Measurements from ENCODE around the gene CD1B.
"Not testable (repeated sequence)": the region's sequence is repeated elsewhere in the genome, so short reads cannot be mapped to it uniquely, and the experiment has no call there.

Gene CD1B

DNA sequence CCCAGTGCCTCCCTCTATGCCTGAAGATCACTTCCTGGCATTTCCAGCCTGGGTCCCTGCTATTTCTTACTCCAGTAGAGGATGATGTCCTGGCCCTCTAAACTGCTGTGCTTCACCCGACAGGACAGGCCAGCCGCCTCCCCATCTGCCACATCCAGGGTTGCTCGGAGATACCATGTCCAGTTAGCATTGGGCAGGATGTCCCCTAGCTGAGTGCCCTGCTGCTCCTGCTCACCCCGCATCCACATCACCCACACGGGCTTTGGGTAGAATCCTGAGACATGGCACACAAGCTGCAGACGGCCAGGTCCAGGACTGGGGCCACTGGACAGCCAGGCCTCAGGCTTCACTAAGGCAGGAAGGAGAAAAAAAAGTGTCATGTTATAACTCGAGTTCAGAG lies 2.0 kb downstream of the CD1B start:
- no peak for DNase-seq (ENCODE audit: low read depth in 2 of 3, low spot score in 2 of 3)

DNA sequence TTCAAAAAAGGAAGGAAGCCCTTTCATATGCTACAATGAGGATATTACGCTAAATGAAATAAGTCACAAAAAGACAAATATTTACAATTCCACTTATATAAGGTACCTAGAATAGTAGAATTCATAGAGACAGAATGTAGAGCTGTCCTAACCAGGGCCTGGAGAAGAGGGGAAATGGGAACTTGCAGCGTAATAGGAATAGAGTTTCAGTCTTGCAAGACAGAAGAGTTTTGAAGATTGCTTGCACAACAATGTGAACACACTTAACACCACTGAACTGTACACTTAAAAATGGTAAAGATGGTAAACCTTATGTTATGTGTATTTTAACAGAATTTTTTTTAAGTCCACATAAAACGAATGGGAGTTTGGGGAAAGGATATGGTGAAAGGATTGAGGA lies 2.9 kb downstream of the CD1B start:
- DNase-seq (ENCODE audit: low read depth in 2 of 3, low spot score in 2 of 3), result no peak

DNA sequence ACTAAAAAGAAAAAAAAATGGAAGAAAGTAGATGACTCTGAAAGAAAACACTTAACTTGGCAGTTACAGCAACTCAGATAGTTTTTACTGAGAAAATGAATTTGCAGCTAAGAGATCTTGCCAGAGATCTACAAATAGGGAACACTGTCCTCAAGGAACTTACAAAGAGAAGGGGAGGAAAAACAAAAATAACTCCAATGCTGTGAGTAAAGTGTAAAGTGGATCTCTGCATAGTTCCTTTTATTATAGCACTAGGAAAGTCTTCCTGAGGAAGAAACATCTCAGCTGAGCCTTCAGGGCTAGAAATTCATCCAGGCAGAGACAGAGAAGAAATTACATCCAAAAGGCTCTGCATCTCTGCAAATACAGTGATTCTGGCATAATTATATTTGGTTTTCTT lies 3.9 kb downstream of the CD1B start:
- DNase-seq (ENCODE audit: low read depth in 2 of 3, low spot score in 2 of 3), result no peak

DNA sequence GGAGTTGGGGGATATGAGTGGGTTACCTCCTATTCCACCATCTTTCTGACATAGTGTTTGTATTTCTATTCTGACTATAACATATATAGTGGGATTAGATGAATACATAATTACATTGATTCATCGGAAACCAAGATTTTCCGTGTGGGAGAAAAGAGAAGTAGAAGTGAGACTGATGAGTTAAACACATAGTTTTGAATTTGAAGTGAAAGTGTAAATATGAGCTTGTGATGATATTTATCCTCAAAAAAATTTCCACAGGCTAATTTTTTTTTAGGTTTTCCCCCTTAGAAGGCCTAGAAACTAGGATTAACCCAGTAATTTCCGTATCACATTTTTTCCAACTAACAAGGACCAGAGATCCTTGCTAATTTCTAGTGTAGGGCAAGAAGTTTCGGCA lies 6.9 kb downstream of the CD1B start:
- DNase-seq (ENCODE audit: low read depth in 2 of 3, low spot score in 2 of 3), result no peak

DNA sequence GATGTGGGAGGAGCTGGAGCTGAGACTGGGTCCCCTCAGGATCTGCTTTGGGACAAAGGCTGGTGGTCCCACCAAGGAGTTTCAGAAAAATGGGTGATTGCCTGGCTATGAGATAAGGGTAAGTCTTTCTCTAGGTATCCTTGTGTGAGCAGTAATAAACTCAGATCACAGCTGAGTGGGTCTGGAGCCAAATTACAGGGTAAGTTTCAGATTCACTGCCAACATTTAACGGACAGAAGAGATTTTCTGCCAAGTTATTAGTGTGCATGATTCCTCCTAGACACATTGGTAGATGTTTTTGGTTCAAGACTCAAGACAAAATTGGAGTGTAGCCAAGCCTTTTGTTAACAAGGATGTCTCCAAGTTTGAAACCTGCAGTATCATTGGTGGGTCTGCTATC lies 7.5 kb downstream of the CD1B start:
- DNase-seq (ENCODE audit: low read depth in 2 of 3, low spot score in 2 of 3), result no peak

DNA sequence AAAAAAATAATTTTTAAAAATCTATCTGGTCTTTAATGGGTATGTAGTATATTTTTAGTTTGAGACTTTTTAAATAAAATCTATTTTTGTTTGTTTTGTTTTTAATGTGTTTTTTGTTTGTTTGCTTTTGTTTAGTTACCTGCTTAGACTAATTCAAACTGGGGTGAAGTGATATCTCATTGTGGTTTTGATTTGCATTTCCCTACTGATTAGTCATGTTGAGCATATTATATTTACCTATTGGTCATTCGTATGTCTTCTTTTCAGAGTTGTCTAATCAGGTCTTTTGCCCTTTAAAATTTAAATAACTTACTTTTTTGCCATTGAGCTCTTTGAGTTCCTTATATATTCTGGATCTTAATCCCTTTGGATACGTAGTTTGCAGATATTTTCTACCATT lies 20.3 kb downstream of the CD1B start:
- DNase-seq (ENCODE audit: low read depth in 2 of 3, low spot score in 2 of 3), result no peak

DNA sequence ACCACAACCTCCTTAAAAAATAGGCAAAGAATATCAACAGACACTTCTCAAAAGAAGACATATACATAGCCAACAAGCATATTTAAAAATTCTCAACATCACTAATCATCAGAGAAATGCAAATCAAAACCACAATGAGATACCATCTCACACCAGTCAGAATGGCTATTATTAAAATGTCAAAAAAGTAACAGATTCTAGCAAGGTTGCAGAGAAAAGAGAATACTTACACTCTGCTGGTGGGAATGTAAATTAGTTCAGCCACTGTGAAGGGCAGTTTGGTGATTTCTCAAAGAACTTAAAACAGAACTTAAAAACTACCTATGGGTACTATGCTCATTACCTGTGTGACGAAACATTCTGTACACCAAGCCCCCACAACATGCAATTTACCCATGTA lies 20.7 kb downstream of the CD1B start:
- no peak for DNase-seq (ENCODE audit: low read depth in 2 of 3, low spot score in 2 of 3)

DNA sequence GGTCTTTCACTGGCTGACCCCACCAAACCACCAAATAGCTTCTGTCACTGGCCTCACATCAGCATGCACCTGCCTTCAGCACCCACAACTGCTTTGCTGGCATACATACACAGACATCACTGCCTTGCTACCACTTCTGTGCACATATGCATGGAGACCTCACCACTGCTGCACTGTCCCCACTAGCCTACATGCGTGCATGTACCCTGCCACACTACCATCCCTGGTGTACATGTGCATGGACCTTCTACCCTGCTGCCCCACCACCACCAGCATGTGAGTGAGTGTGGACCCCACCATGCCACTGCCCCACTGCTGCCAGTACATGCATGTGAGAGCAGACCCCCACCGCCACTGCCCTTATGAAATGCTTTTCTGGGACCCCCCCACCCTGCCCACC lies 35.5 kb downstream of the CD1B start:
- DNase-seq (ENCODE audit: low read depth in 2 of 3, low spot score in 2 of 3), result no peak

DNA sequence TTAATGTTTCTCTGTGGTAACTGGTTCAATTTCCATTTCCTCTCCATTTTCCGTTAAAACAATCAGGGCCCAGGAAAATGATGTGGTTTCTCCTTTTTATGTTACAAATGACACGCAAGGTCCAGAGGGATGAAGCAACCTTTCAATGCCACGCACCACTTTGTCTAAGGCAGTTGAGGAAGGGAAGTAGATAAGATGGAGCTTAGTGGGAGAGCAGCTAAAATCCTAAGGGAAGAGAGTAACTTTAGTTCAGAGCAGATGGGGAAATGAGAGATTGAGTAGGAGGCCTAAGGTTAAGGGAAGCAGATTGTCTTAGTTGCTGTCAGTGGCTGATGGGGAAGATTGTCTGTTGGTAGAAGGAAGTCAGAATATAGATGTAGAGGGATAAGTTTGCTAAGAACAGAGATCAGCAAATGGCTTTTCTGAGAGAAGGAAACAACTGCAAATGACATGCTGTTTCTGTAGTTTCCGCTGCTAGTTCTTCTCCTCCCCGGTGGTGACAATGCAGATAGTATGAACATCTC lies 40.9 kb downstream of the CD1B start:
- DNase-seq (ENCODE audit: low read depth in 2 of 3, low spot score in 2 of 3), result no peak

DNA sequence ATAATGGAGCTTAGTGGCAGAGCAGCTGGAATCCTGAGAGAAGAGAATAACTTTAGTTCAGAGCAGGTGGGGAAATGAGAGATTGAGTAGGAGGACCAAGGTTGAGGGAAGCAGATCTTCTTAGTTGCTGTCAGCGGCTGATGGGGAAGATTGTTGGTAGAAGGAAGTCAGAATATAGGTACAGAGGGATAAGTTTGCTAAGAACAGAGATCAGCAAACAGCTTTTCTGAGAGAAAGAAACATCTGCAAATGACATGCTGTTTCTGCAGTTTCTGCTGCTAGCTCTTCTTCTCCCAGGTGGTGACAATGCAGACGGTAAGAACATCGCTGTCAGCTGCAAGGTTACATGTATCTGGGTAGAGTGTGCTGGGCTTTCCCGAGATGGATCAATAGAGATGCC lies 41.5 kb downstream of the CD1B start, which contains the start of gene CD1C:
CD1C (plus strand) TSS at position 113 of the 400 bp plus-strand sequence; CDS start at position 255, 142 bp downstream.
- no peak for DNase-seq (ENCODE audit: low read depth in 2 of 3, low spot score in 2 of 3)

DNA sequence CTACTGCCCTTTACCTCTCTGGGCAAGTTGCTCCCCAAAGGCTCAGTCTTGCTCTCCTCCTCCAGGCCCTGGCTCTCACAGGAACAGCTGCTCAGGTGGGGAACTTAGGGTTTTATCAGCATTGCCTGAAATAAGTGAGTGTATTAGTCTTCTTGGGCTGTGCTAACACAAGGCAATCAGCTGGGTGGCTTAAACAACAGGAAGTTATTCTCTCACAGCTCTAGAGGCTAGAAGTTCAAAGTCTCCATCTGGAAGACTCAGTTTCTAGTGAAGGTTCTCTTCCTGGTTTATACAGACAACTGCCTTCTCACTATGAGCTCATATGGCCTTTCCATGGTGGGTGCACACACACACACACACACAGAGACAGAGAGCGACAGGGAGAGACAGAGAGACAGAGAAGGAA lies 44.4 kb downstream of the CD1B start:
- DNase-seq (ENCODE audit: low read depth in 2 of 3, low spot score in 2 of 3), result no peak

DNA sequence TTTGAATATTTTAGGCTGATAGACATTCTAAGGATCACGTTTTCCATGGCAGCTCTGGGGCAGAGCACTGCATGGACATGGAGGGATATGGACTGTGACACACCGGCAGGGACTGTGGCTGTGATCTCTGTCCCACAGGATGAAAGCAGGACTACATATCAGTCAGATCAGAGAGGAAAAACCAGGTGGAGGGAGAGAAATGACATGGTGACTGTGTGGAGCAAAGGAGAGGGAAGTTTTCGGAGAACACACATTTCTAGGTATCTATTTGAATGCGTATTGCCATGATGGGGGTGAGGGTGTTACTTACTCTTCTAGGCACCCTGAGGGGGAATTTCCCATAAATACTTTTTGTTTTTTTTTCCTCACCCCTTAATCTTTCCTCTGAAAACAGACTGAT lies 44.8 kb downstream of the CD1B start:
- no peak for DNase-seq (ENCODE audit: low read depth in 2 of 3, low spot score in 2 of 3)

DNA sequence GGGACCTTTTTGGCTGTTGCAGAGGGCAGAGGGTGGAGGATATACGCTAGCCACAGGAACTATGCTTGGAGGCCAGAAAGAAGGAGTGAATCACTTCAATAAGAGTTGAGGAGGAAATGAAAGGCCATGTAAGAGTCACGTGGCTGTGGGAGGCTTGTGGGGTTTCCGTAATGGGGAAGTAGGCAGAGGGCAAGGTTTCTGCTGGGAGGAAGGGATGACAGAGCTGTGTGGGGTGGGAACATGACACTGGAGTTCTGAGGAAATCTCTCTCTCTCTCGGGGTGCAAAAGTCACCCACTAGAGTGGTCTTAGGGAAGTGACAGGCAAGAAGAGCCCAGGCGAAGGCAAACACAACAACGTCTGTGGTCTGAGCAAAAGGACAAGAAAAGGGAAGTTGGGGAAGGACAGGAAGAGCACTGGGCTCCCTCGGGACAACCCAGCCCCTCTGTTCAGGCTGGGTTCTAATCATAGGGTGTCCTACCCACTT lies 45.5 kb downstream of the CD1B start:
- no peak for DNase-seq (ENCODE audit: low read depth in 2 of 3, low spot score in 2 of 3)

DNA sequence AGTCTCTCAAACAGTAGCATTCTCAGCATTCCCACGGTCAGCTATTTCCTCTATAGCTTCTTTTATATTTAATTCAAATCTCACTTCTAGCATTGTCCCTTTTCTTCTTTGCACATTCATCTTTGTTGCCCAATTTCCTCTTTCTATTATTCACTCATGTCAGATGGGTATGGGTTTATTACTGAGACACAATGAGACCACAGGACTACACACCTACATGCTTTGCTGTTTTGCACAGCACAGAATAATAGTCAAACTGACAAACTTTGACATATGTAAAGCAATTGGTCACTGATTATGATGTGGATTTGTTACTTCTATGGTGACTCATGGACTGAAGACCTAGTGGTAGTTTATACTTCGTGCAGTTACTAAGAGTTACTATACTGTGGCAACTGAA lies 47.4 kb downstream of the CD1B start:
- DNase-seq (ENCODE audit: low read depth in 2 of 3, low spot score in 2 of 3), result no peak

DNA sequence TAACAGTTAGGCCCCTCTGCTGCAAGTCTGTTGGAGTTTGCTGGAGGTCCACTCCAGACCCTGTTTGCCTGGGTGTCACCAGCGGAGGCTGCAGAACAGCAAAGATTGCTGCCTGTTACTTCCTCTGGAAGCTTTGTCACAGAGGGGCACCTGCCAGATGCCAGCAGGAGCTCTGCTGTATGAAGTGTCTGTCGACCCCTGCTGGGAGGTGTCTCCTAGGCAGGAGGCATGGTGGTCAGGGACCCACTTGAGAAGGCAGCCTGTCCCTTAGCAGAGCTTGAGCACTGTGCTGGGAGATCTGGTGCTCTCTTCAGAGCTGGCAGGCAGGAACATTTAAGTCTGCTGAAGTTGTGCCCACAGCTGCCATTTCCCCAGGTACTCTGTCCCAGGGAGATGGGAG lies 48.9 kb downstream of the CD1B start:
- DNase-seq (ENCODE audit: low read depth in 2 of 3, low spot score in 2 of 3), result not testable (repeated sequence)

Measured in activated CD8-positive, alpha-beta memory T cell treated with anti-CD3 and anti-CD28 coated beads for 48 hours (primary cell).